Dendritic cell treated with granulocyte-macrophage colony-stimulating factor and Interleukin-4, amounts not matched to agents 40 ng/mL and 50 ng/mL, for 4 days (primary cell): ENCODE measurements around the gene PLA2G10.
"Not testable (repeated sequence)": the region's sequence is repeated elsewhere in the genome, so short reads cannot be mapped to it uniquely, and the experiment has no call there.

Experiments
- H3K27ac Mint-ChIP-seq: one replicate; pipeline ENCODE4 v1.8.0; 2022; ENCODE audit warnings: mild to moderate bottlenecking, mixed read lengths
- H3K27me3 Mint-ChIP-seq: one replicate; pipeline ENCODE4 v1.8.0; 2022; ENCODE audit warnings: mild to moderate bottlenecking, mixed read lengths
- H3K36me3 Mint-ChIP-seq: one replicate; pipeline ENCODE4 v1.8.0; 2022; ENCODE audit warnings: low read depth, mixed read lengths
- H3K4me1 Mint-ChIP-seq: one replicate; pipeline ENCODE4 v1.8.0; 2022; ENCODE audit warnings: low read depth, mixed read lengths
- H3K4me3 Mint-ChIP-seq: one replicate; pipeline ENCODE4 v1.8.0; 2022; ENCODE audit warnings: mild to moderate bottlenecking, moderate library complexity, mixed read lengths
- H3K9me3 Mint-ChIP-seq: one replicate; pipeline ENCODE4 v1.8.0; 2022; ENCODE audit warnings: mixed read lengths
- intact Hi-C: fragments of 100-400 bp; cut with micrococcal nuclease; formaldehyde crosslinking; loops from one replicate; pipeline ENCODE4 v1.15.0; 2022

The PLA2G10 gene

GRCh38 chr16:14694129-14694528 is at the start of gene PLA2G10:
Gene PLA2G10, minus strand, starts transcription at chr16:14694308. Its CDS starts 79 bp downstream, at chr16:14694229.
- intact Hi-C loops, H3K27ac Mint-ChIP-seq, H3K27me3 Mint-ChIP-seq, H3K4me3 Mint-ChIP-seq, H3K9me3 Mint-ChIP-seq, H3K4me1 Mint-ChIP-seq, H3K36me3 Mint-ChIP-seq: not testable (repeated sequence)

GRCh38 chr16:14742273-14743128 is 48.4 kb upstream of the PLA2G10 start, which contains the start of gene NPIPA2:
Gene NPIPA2, plus strand, starts transcription at chr16:14742533. Its CDS starts 5,533 bp downstream, at chr16:14748066.
- intact Hi-C loops, H3K27ac Mint-ChIP-seq, H3K4me1 Mint-ChIP-seq, H3K9me3 Mint-ChIP-seq, H3K4me3 Mint-ChIP-seq, H3K36me3 Mint-ChIP-seq, H3K27me3 Mint-ChIP-seq: not testable (repeated sequence)

GRCh38 chr16:14741794-14742193 is 47.7 kb upstream of the PLA2G10 start:
- H3K9me3 Mint-ChIP-seq, H3K27ac Mint-ChIP-seq, H3K4me3 Mint-ChIP-seq, intact Hi-C loops, H3K36me3 Mint-ChIP-seq, H3K4me1 Mint-ChIP-seq, H3K27me3 Mint-ChIP-seq: not testable (repeated sequence)

- intact Hi-C loops, H3K36me3 Mint-ChIP-seq, H3K4me3 Mint-ChIP-seq, H3K27ac Mint-ChIP-seq, H3K4me1 Mint-ChIP-seq, H3K27me3 Mint-ChIP-seq, H3K9me3 Mint-ChIP-seq: not testable (repeated sequence)
These were observed 46.8 kb upstream of the PLA2G10 start for GRCh38 chr16:14740832-14741385.

- H3K4me1 Mint-ChIP-seq, H3K36me3 Mint-ChIP-seq, H3K9me3 Mint-ChIP-seq, H3K27me3 Mint-ChIP-seq, H3K27ac Mint-ChIP-seq, intact Hi-C loops, H3K4me3 Mint-ChIP-seq: not testable (repeated sequence)
These were observed 39.1 kb upstream of the PLA2G10 start for GRCh38 chr16:14733233-14733632.

GRCh38 chr16:14703156-14704011 is 9.3 kb upstream of the PLA2G10 start, which contains the start of gene NPIPA3:
Gene NPIPA3, plus strand, starts transcription at chr16:14703411. Its CDS starts 5,533 bp downstream, at chr16:14708944.
- H3K27ac Mint-ChIP-seq, H3K9me3 Mint-ChIP-seq, H3K4me1 Mint-ChIP-seq, H3K36me3 Mint-ChIP-seq, intact Hi-C loops, H3K27me3 Mint-ChIP-seq, H3K4me3 Mint-ChIP-seq: not testable (repeated sequence)

- H3K4me3 Mint-ChIP-seq, intact Hi-C loops, H3K27ac Mint-ChIP-seq, H3K9me3 Mint-ChIP-seq, H3K4me1 Mint-ChIP-seq, H3K27me3 Mint-ChIP-seq, H3K36me3 Mint-ChIP-seq: not testable (repeated sequence)
These were observed 8.6 kb upstream of the PLA2G10 start for GRCh38 chr16:14702672-14703071.

- H3K4me3 Mint-ChIP-seq, H3K27me3 Mint-ChIP-seq, H3K36me3 Mint-ChIP-seq, intact Hi-C loops, H3K4me1 Mint-ChIP-seq, H3K27ac Mint-ChIP-seq, H3K9me3 Mint-ChIP-seq: not testable (repeated sequence)
These were observed 7.8 kb upstream of the PLA2G10 start for GRCh38 chr16:14701859-14702258.

GRCh38 chr16:14685870-14686793 is 8.0 kb downstream of the PLA2G10 start:
- H3K4me1 Mint-ChIP-seq, intact Hi-C loops, H3K36me3 Mint-ChIP-seq, H3K4me3 Mint-ChIP-seq, H3K27ac Mint-ChIP-seq, H3K27me3 Mint-ChIP-seq, H3K9me3 Mint-ChIP-seq: not testable (repeated sequence)

GRCh38 chr16:14682121-14682520 is 12.0 kb downstream of the PLA2G10 start:
- Mint-ChIP-seq H3K27ac (no peak overlapping the region), H3K4me1 (no peaks in the 10 kb centered on the region), H3K9me3 (no peaks in the 10 kb centered on the region), H3K4me3 (no peak overlapping the region), H3K36me3 (no peaks in the 10 kb centered on the region), H3K27me3 (no peaks in the 10 kb centered on the region)
- intact Hi-C loops = no loop called here

GRCh38 chr16:14681115-14681514 is 13.0 kb downstream of the PLA2G10 start:
- Mint-ChIP-seq H3K4me3 (no peak overlapping the region), H3K27me3 (no peaks in the 10 kb centered on the region), H3K9me3 (no peaks in the 10 kb centered on the region), H3K27ac (no peak overlapping the region), H3K36me3 (no peaks in the 10 kb centered on the region), H3K4me1 (no peaks in the 10 kb centered on the region)
- intact Hi-C loops = no loop called here

GRCh38 chr16:14680396-14680795 is 13.7 kb downstream of the PLA2G10 start:
- H3K9me3 Mint-ChIP-seq, H3K4me1 Mint-ChIP-seq, H3K27me3 Mint-ChIP-seq, H3K27ac Mint-ChIP-seq, intact Hi-C loops, H3K4me3 Mint-ChIP-seq, H3K36me3 Mint-ChIP-seq: not testable (repeated sequence)

- Mint-ChIP-seq H3K4me1 (no peaks in the 10 kb centered on the region), H3K36me3 (no peaks in the 10 kb centered on the region), H3K4me3 (no peak overlapping the region), H3K27ac (no peak overlapping the region), H3K9me3 (no peaks in the 10 kb centered on the region), H3K27me3 (no peaks in the 10 kb centered on the region)
- intact Hi-C loops = no loop called here
These were observed 15.2 kb downstream of the PLA2G10 start for GRCh38 chr16:14678748-14679497.
